IPS DF 6.9 (cell line): ENCODE measurements around the gene SLC7A6OS.

ENCODE experiments used
- DNase-seq: peaks from one replicate; pipeline ENCODE4 v3.0.0-alpha.2; 2013; ENCODE audit warnings: low read depth, low spot score
- H3K27ac ChIP-seq: one replicate; pipeline ENCODE4 v1.5.1; 2013; ENCODE audit warnings: low read length, control low read depth
- H3K27me3 ChIP-seq: 2 replicates; pipeline ENCODE4 v1.6.1; 2013; ENCODE audit warnings: mild to moderate bottlenecking, low read length; ENCODE audit not compliant: control insufficient read depth, insufficient read depth
- H3K36me3 ChIP-seq: 2 replicates; pipeline ENCODE4 v1.6.1; 2013; ENCODE audit warnings: low read length; ENCODE audit not compliant: control insufficient read depth, insufficient read depth
- H3K4me1 ChIP-seq: 2 replicates; pipeline ENCODE4 v1.6.1; 2013; ENCODE audit warnings: low read length; ENCODE audit not compliant: control insufficient read depth, insufficient read depth
- H3K4me3 ChIP-seq: 2 replicates; pipeline ENCODE4 v1.5.1; 2013; ENCODE audit warnings: mild to moderate bottlenecking, low read length
- H3K9me3 ChIP-seq: 2 replicates; pipeline ENCODE4 v1.6.1; 2013; ENCODE audit warnings: low read length, inconsistent platforms; ENCODE audit not compliant: control insufficient read depth, insufficient read depth
- WGBS: extraction: QIAGEN DNeasy Blood & Tissue Kit; methylation state at CpG from one replicate; pipeline ENCODE4 v1.1.7; 2013; ENCODE audit warnings: mixed read lengths, missing lambda C conversion rate; ENCODE audit not compliant: insufficient read length, insufficient coverage; 5-methylcytosine and 5-hydroxymethylcytosine counted together

Gene SLC7A6OS

GRCh38 chr16:68287276-68288251 lies 23.2 kb downstream of the SLC7A6OS start:
- Histone ChIP-seq H3K27ac (no peak overlapping the region), H3K27me3 (no peaks in the 10 kb centered on the region), H3K4me3 (no peak overlapping the region), H3K4me1 (no peaks in the 10 kb centered on the region), H3K36me3 (peaks cover 13% of the 10 kb centered on the region; the same call in 1 of the 2 replicates), H3K9me3 (no peaks in the 10 kb centered on the region)
- no CpG with 5 or more reads among the region's 11 CpGs for WGBS
- DNase-seq = no peak

GRCh38 chr16:68286153-68287074 lies 24.3 kb downstream of the SLC7A6OS start:
- H3K4me3 ChIP-seq = no peak overlapping the region
- no peak overlapping the region for H3K27ac ChIP-seq
- H3K27me3 ChIP-seq = no peaks in the 10 kb centered on the region
- 0 out of 2 replicates have a peak, but pooled peaks cover 10% of the 10 kb centered on the region for H3K36me3 ChIP-seq
- no peak for DNase-seq
- WGBS = 100% methylated on average over 2 of the region's 12 CpGs
- H3K4me1 ChIP-seq = no peaks in the 10 kb centered on the region
- H3K9me3 ChIP-seq = no peaks in the 10 kb centered on the region

- H3K27me3 ChIP-seq = no peaks in the 10 kb centered on the region
- WGBS = no CpG with 5 or more reads among the region's 3 CpGs
- no peak overlapping the region for H3K4me3 ChIP-seq
- no peaks in the 10 kb centered on the region for H3K9me3 ChIP-seq
- H3K27ac ChIP-seq = no peak overlapping the region
- DNase-seq = no peak
- no peaks in the 10 kb centered on the region for H3K4me1 ChIP-seq
- H3K36me3 ChIP-seq = 0 out of 2 replicates have a peak, but pooled peaks cover 7% of the 10 kb centered on the region
These were observed 25.1 kb downstream of the SLC7A6OS start for GRCh38 chr16:68285683-68286082.

GRCh38 chr16:68284847-68285246 lies 25.9 kb downstream of the SLC7A6OS start:
- WGBS = no CpG with 5 or more reads among the region's 5 CpGs
- 0 out of 2 replicates have a peak, but pooled peaks cover 2% of the 10 kb centered on the region for H3K36me3 ChIP-seq
- H3K27ac ChIP-seq = no peak overlapping the region
- H3K4me1 ChIP-seq = no peaks in the 10 kb centered on the region
- no peak overlapping the region for H3K4me3 ChIP-seq
- DNase-seq = no peak
- no peaks in the 10 kb centered on the region for H3K27me3 ChIP-seq
- no peaks in the 10 kb centered on the region for H3K9me3 ChIP-seq

- DNase-seq = no peak
- Histone ChIP-seq H3K36me3 (0 out of 2 replicates have a peak, but pooled peaks cover 2% of the 10 kb centered on the region), H3K4me1 (no peaks in the 10 kb centered on the region), H3K4me3 (no peak overlapping the region), H3K9me3 (no peaks in the 10 kb centered on the region), H3K27ac (no peak overlapping the region), H3K27me3 (no peaks in the 10 kb centered on the region)
- no CpG with 5 or more reads among the region's 9 CpGs for WGBS
These were observed 26.7 kb downstream of the SLC7A6OS start for GRCh38 chr16:68283801-68284598.

GRCh38 chr16:68283346-68283745 lies 27.4 kb downstream of the SLC7A6OS start:
- H3K36me3 ChIP-seq = 0 out of 2 replicates have a peak, but pooled peaks cover 2% of the 10 kb centered on the region
- H3K27ac ChIP-seq = no peak overlapping the region
- H3K9me3 ChIP-seq = no peaks in the 10 kb centered on the region
- DNase-seq = no peak
- no peaks in the 10 kb centered on the region for H3K27me3 ChIP-seq
- no peaks in the 10 kb centered on the region for H3K4me1 ChIP-seq
- WGBS = no CpG with 5 or more reads among the region's 5 CpGs
- H3K4me3 ChIP-seq = no peak overlapping the region

- Histone ChIP-seq H3K36me3 (no peaks in the 10 kb centered on the region), H3K27ac (no peak overlapping the region), H3K4me1 (no peaks in the 10 kb centered on the region), H3K9me3 (no peaks in the 10 kb centered on the region), H3K4me3 (no peak overlapping the region), H3K27me3 (no peaks in the 10 kb centered on the region)
- no CpG with 5 or more reads among the region's 4 CpGs for WGBS
- no peak for DNase-seq
These were observed 28.7 kb downstream of the SLC7A6OS start for GRCh38 chr16:68282064-68282452.

- no peaks in the 10 kb centered on the region for H3K27me3 ChIP-seq
- no peaks in the 10 kb centered on the region for H3K4me1 ChIP-seq
- no peaks in the 10 kb centered on the region for H3K9me3 ChIP-seq
- no peak overlapping the region for H3K4me3 ChIP-seq
- H3K27ac ChIP-seq = no peak overlapping the region
- DNase-seq = no peak
- WGBS = no CpG with 5 or more reads among the region's 4 CpGs
- no peaks in the 10 kb centered on the region for H3K36me3 ChIP-seq
These were observed 29.2 kb downstream of the SLC7A6OS start for GRCh38 chr16:68281368-68282063.

GRCh38 chr16:68279726-68280558 lies 30.8 kb downstream of the SLC7A6OS start:
- Histone ChIP-seq H3K4me1 (no peaks in the 10 kb centered on the region), H3K27ac (no peak overlapping the region), H3K4me3 (no peak overlapping the region), H3K27me3 (no peaks in the 10 kb centered on the region), H3K36me3 (no peaks in the 10 kb centered on the region), H3K9me3 (no peaks in the 10 kb centered on the region)
- WGBS = no CpG with 5 or more reads among the region's 13 CpGs
- DNase-seq = no peak
